GM19397 (cell line): ENCODE measurements around the gene PPARA.

ENCODE experiments used
- ATAC-seq: cut with Tn5 transposase; IDR thresholded peaks from one replicate; pipeline ENCODE4 v1.9.1; 2021; ENCODE audit warnings: mild to moderate bottlenecking, moderate library complexity; ENCODE audit not compliant: unreplicated experiment

PPARA gene

DNA sequence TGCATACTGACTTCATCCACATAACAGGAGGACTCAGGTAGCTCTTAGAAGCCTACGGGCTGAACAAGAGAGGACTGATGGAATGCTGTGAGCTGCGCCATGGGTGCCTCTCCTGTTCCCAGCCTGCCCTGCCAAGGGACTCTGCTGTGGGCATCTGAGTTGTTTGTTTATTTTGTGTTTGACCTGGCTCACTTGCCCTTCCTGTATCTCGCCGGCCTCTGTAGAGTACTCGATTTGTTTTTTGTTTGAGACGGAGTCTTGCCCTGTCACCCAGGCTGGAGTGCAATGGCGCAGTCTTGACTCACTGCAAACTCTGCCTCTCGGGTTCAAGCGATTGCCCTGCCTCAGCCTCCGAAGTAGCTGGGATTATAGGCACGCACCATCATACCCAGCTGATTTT lies 119.2 kb downstream of the PPARA start:
- ATAC-seq, result no peak

DNA sequence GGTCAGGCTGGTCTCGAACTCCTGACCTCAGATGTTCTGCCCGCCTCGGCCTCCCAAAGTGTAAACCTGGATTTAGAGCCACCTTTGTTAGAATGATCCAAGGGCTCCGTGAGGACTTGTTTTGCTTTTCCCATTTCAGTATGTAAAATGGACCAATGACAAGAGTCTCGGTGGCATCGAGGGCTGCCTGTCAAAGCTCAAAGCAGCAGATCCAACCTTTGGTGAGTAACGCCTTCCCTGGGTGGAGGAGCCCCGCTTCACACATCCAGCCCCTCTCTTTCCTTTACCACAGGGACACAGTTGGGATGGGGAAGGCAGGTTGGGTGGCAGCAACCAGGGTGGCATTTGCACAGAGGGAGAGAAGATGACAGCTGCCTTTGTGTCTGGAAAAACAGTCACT lies 121.9 kb downstream of the PPARA start:
- no peak for ATAC-seq

- ATAC-seq, result no peak
Observed at GRCh38 chr22:46272762-46273431, 122.6 kb downstream of the PPARA start.

DNA sequence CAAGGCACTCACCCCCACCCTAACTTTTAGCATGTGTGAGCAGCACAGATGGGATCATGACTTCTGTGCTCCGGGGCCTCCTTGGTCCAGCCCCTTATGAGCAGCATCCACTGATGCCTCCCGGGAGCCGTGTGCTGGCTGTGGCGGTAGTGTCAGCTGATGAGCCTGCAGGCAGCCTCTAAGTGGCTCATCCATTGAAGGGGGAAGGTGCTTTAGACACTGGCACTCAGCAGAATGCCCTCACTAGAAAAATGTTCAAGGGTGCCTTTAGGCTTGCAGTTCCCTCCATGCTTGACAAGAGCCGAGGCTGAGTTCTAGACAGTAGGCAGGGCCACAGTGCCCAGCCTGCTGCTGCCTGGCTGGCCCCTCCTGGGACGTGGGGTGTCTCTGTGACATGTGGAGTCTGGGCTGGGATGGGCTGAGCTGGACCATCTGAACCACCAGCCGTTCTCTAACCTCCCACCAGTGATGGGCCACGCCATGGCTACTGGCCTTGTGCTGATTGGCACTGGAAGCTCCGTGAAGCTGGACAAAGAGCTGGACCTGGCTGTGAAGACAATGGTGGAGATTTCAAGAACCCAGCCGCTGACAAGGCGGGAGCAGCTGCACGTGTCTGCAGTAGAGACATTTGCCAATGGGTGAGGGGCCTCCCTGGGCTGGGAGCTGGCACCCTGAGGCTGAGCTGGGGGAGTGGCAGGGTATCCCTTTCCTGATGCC lies 123.3 kb downstream of the PPARA start:
- ATAC-seq, result no peak

- no peak for ATAC-seq
Observed at GRCh38 chr22:46274381-46274780, 124.1 kb downstream of the PPARA start.

GRCh38 chr22:46275455-46276122 lies 125.3 kb downstream of the PPARA start:
- no peak for ATAC-seq

- ATAC-seq, result no peak
Observed at GRCh38 chr22:46276563-46276962, 126.2 kb downstream of the PPARA start.

- no peak for ATAC-seq
Observed at GRCh38 chr22:46278656-46279645, 128.6 kb downstream of the PPARA start.

GRCh38 chr22:46280063-46280817 lies 129.9 kb downstream of the PPARA start:
- no peak for ATAC-seq

DNA sequence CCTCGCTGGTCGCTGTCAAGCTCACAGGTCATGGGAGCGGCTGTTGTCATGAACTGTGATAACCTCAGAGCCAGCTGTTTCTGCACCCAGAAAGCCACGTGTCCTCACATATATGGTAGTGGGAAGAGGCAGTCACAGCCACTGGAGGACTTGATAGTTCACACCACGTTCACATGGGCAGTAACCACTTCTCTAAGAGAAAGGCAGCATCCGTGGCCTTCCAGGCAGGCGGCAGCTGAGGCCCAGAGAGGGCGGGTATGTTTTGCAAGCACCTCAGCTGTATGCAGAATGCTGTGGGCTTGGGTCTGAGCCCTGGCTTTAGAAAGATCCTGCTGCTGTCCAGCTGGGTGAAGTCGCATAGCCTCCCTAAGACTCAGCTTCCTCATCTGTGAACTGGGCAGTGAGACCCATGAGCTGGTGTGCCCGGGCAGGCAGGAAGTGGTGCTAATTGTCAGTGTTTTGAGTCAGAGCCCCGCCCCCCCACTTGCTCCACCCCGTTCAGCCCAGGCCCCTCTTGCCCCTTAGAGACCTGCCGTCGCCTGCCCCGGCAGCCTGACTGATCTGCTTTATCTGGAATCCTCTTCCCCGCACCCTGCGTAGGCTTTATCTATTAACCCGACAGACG lies 130.8 kb downstream of the PPARA start:
- no peak for ATAC-seq

DNA sequence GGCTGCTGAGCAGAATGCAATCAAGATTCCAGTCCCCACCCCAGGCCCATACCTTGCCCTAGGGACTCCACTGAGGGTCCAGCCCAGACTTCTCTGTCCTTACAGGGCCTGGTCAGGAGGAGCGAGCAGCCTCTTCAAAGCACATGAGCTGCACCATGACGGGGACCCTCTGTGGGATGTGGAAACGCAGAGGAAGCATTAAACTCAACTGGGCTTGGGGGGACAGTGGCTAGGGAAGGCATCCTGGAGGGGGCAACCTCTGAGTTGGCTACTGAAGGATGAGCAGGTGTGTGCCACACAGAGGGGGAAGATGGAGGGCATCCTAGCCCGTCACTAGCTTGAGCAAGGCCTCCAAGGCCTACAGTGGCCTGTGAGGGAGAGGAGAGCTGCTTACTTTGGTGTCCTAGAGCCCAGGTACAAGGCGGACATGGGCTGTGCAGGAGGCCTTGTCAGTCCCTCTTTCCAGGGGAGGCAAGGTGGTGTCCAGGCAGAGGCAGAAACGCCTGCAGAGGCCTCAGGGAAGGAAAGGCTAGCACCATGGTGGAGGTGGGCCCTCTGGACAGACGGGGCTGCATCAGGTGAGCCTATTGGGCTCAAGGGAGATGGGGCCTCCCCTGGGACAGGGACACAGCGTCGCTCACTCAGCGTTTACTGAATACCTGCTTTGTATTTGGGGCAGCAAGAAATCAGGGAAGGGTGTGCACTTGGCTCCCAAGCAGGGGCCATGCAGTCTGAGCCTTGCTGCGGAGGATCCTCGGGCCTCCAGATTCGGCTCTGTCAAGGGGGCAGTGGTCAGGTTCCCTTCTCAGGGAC lies 131.7 kb downstream of the PPARA start:
- ATAC-seq, result no peak

- no peak for ATAC-seq
Observed at GRCh38 chr22:46286006-46286405, 135.7 kb downstream of the PPARA start.

DNA sequence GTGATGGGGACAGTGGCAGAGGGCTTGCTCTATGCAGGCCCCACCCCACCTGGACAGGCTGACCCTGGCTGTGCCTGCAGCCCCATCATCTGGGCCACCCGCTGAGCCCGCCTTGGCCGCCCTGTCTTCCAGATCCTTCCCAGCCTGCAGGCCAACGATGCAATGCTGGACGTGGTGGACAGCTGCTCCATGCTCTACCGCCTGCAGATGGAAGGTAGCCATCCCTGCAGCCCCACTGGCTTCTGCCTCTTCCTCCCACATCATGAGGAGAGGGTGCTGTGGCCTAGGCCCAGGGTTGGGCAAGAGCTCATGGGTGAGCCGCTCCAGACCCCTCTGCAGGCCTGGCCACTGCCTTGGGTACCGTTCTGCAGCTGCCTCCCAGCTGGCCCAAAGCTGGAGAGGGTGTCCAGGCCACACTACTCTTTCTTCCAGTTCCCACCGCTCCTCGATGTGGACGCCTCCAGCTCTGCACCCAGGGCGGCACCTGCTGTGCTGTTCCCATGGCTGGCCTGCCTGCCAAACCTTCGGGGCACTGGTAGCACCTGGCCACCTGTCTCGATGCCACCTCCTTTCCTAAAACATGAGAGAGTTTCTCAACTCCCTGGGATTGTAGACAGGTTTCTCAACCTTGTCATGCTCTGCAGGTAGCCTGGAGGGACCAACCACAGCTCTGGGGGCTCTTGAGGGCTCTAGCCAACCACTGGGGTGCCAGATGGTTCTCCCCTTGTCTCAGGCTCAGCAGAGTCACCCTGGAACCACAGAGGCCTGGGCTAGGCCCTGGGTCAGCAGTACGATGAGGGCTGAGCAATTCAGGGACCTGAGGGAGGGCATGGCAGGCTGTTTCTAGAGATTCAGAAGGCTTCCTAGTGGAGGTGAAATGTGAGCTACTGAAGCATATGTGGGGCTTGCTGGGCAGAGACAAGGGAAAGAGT lies 136.9 kb downstream of the PPARA start:
- no peak for ATAC-seq

DNA sequence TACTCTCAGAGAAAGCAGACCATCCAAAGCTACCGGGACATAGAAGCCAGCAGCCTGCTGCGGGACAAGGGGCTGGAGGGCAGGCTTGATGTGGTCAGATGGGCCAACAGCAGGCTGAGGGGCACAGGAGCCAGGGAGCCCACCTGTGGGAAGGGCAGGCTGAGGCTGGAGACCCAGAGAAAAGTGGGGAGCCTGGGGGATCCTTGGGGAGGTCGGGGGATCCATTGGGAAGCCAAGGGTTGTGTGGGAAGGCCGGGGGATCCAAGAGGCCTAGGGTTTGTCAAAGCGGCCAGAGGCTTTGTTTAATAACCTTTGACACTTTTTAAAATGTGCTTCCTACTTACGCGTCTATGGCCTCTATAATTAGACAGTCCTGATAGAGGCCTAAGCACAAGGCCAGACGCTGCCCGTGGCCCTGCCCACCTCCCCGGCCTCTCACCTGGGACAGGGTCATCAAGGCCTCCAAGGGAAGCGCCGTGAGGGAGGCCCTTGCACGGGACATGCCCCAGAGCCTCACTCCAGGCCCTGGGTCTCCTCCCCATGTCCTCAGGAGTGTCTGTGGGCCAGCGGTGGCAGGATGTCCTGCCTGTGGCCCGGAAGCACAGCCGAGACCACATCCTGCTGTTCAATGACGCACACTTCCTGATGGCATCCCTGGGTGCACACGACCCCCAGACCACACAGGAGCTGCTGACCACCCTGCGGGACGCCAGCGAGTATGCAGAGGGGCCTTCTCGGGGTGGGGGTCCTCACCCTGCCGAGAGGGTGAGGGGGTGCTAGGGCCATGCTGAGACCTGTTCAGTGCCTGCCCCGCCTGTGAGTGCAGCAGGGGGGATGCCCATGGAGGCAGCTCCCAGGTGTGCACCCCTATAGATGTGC lies 137.8 kb downstream of the PPARA start:
- ATAC-seq, result peak; percentile 79

GRCh38 chr22:46288846-46289243 lies 138.5 kb downstream of the PPARA start:
- ATAC-seq, result no peak

GRCh38 chr22:46289244-46289891 lies 139.0 kb downstream of the PPARA start:
- ATAC-seq, result no peak
